HCT116 (cell line): Measurements from ENCODE around the gene NFIC. TPM values are rescaled to one million over a fixed set of nuclear protein-coding genes. Genes with fewer than 3 reads are reported as not detected.

ENCODE experiments used
- ATAC-seq: fragments of 200-7000 bp; cut with Tn5 transposase; 2 replicates; pipeline ENCODE4 v1.9.1; 2020; ENCODE audit warnings: mild to moderate bottlenecking, moderate library complexity
- BruUV-seq: library from RNA; stranded (reverse); fragments of 400-500 nt; replicated peaks from 2 replicates; lab custom pipeline; 2021; lab: Mats Ljungman, UMichigan
- CTCF ChIA-PET: fragments of 300-600 bp; sonication (Branson Sonifier 250); formaldehyde crosslinking; loops from one replicate; lab custom pipeline; 2021; ENCODE audit warnings: antibody characterized with exemption; lab: Charles Lee
- POLR2A ChIA-PET: fragments of 300-600, 350-600 bp; sonication (Branson Sonifier 250); formaldehyde crosslinking; loops from one replicate; lab custom pipeline; 2021; ENCODE audit warnings: antibody characterized with exemption; lab: Charles Lee
- RAD21 ChIA-PET, 2 experiments: fragments of 300-600 bp; sonication (Branson Sonifier 250); formaldehyde crosslinking; loops; one replicate each; lab custom pipeline; 2023; ENCODE audit warnings: low total read pairs in 2 of 2; ENCODE audit not compliant: uncharacterized antibody in 2 of 2, unreplicated experiment in 2 of 2, low non-redundant PET in 1 of 2; lab: Charles Lee
- DNase-seq: peaks from one replicate; pipeline ENCODE4 v3.0.0-alpha.2; 2010; ENCODE audit warnings: low read depth, low spot score
- H2AFZ ChIP-seq: fragments of 200-600 bp; shearing (Covaris generic), sonication (generic); 2 replicates; pipeline ENCODE4 v1.6.1; 2017; ENCODE audit warnings: low read depth, mixed run types, mixed read lengths, antibody characterized with exemption, low read length; ENCODE audit not compliant: poor library complexity, severe bottlenecking
- H3K27ac ChIP-seq: 2 replicates; pipeline ENCODE4 v1.5.1; 2012; ENCODE audit warnings: low read depth, low read length
- H3K27me3 ChIP-seq: fragments of 200-600 bp; sonication (generic); 2 replicates; pipeline ENCODE4 v1.6.1; 2016; ENCODE audit warnings: mixed run types, low read length, mixed read lengths; ENCODE audit not compliant: insufficient read depth
- H3K36me3 ChIP-seq, 2 experiments: fragments of 200-500 bp in 1 of 2; fragments of 200-600 bp in 1 of 2; sonication (Bioruptor generic) in 1 of 2; sonication (generic) in 1 of 2; 2 replicates each; pipeline versions ENCODE4 v1.5.1 to v1.6.1; 2014 to 2016; ENCODE audit warnings: low read length in 2 of 2, inconsistent platforms in 1 of 2, mixed read lengths in 1 of 2, mixed run types in 1 of 2; ENCODE audit not compliant: insufficient read depth in 2 of 2, control insufficient read depth in 1 of 2
- H3K4me1 ChIP-seq, 2 experiments: fragments of 200-600 bp in 1 of 2; sonication (generic) in 1 of 2; 2 replicates each; pipeline versions ENCODE4 v1.5.1 to v1.6.1; 2012 to 2017; ENCODE audit warnings: low read length in 2 of 2, inconsistent platforms in 1 of 2, mild to moderate bottlenecking in 1 of 2, mixed read lengths in 1 of 2, mixed run types in 1 of 2, moderate library complexity in 1 of 2; ENCODE audit not compliant: insufficient read depth in 2 of 2, control insufficient read depth in 1 of 2
- H3K4me2 ChIP-seq: fragments of 200-600 bp; sonication (generic); 2 replicates; pipeline ENCODE4 v1.6.1; 2017; ENCODE audit warnings: mixed run types, low read length, mixed read lengths
- H3K4me3 ChIP-seq, 2 experiments: fragments of 200-600 bp in 1 of 2; sonication (generic) in 1 of 2; replicated peaks in 1 of 2; 2 replicates each; pipeline ENCODE4 v1.5.1; 2011 to 2016; ENCODE audit warnings: low read length in 2 of 2, control low read depth in 1 of 2, low read depth in 1 of 2, mild to moderate bottlenecking in 1 of 2, mixed read lengths in 1 of 2, mixed run types in 1 of 2
- H3K79me2 ChIP-seq: fragments of 200-600 bp; sonication (generic); 2 replicates; pipeline ENCODE4 v1.6.1; 2017; ENCODE audit warnings: mild to moderate bottlenecking, mixed run types, low read length, moderate library complexity, mixed read lengths; ENCODE audit not compliant: insufficient read depth
- H3K9ac ChIP-seq: fragments of 200-600 bp; sonication (generic); 2 replicates; pipeline ENCODE4 v1.6.1; 2016; ENCODE audit warnings: low read length, mixed read lengths
- H3K9me2 ChIP-seq: fragments of 200-600 bp; sonication (generic), shearing (Covaris generic); 2 replicates; pipeline ENCODE4 v1.6.1; 2017; ENCODE audit warnings: mixed run types, mild to moderate bottlenecking, moderate library complexity; ENCODE audit not compliant: insufficient read depth
- H3K9me3 ChIP-seq, 2 experiments: fragments of 200-500 bp in 1 of 2; fragments of 200-600 bp in 1 of 2; sonication (Bioruptor generic) in 1 of 2; sonication (generic) in 1 of 2; 2 replicates each; pipeline ENCODE4 v1.6.1; 2014 to 2017; ENCODE audit warnings: low read length in 2 of 2, mixed read lengths in 2 of 2, inconsistent platforms in 1 of 2, low read depth in 1 of 2, mild to moderate bottlenecking in 1 of 2, mixed run types in 1 of 2, moderate library complexity in 1 of 2; ENCODE audit not compliant: control insufficient read depth in 1 of 2, insufficient read depth in 1 of 2
- H4K20me1 ChIP-seq: fragments of 200-600 bp; sonication (generic), shearing (Covaris generic); 2 replicates; pipeline ENCODE4 v1.6.1; 2017; ENCODE audit warnings: mixed run types, mild to moderate bottlenecking, moderate library complexity; ENCODE audit not compliant: insufficient read depth
- CBX3 ChIP-seq: IDR thresholded peaks from 2 replicates; pipeline ENCODE4 v1.6.1; 2012; ENCODE audit warnings: low read depth
- CEBPB ChIP-seq: IDR thresholded peaks from 2 replicates; pipeline ENCODE4 v1.6.1; 2012; ENCODE audit warnings: low read depth
- CTCF ChIP-seq, 3 experiments: fragments of 200-600 bp in 1 of 3; sonication (generic) in 1 of 3; IDR thresholded peaks in 2 of 3; conservative IDR thresholded peaks in 1 of 3; 2 replicates each; pipeline ENCODE4 v1.5.1; 2012 to 2017; ENCODE audit warnings: low read depth in 2 of 3, low read length in 2 of 3, antibody characterized with exemption in 1 of 3, borderline replicate concordance in 1 of 3, control low read depth in 1 of 3, mild to moderate bottlenecking in 1 of 3, mixed read lengths in 1 of 3, mixed run types in 1 of 3, moderate library complexity in 1 of 3; ENCODE audit not compliant: insufficient read depth in 1 of 3
- EZH2phosphoT487 ChIP-seq: fragments of 200-600 bp; IDR thresholded peaks from 2 replicates; pipeline ENCODE4 v1.6.1; 2018; ENCODE audit warnings: antibody characterized with exemption, borderline replicate concordance
- FOSL1 ChIP-seq: IDR thresholded peaks from 2 replicates; pipeline ENCODE4 v1.6.1; 2012; ENCODE audit warnings: low read depth
- JUND ChIP-seq: IDR thresholded peaks from 2 replicates; pipeline ENCODE4 v1.6.1; 2012
- MAX ChIP-seq: IDR thresholded peaks from 2 replicates; pipeline ENCODE4 v1.6.1; 2012
- SP1 ChIP-seq: IDR thresholded peaks from 2 replicates; pipeline ENCODE4 v1.6.1; 2012; ENCODE audit warnings: low read depth
- intact Hi-C: fragments of 100-400 bp; cut with micrococcal nuclease; formaldehyde crosslinking; loops from 2 replicates; pipeline ENCODE4 v1.10.0; 2022
- total RNA-seq: library from RNA; stranded (reverse); gene quantifications from one replicate; pipeline ENCODE4 v1.2.1, GENCODE V29; 2021; ENCODE audit not compliant: unreplicated experiment
- TF ChIP-seq, protein P1 (sequence below): IDR thresholded peaks from 2 replicates; pipeline ENCODE4 v1.6.1; 2012; ENCODE audit warnings: low read depth

NFIC gene
- total RNA-seq, 1 experiment from 2014 or later = 116 TPM

- H3K9me2 ChIP-seq = no peaks in the 10 kb centered on the region
- ATAC-seq = no peak
- H3K27ac ChIP-seq = no peak overlapping the region
- H3K79me2 ChIP-seq = peaks cover 95% of the 10 kb centered on the region
- H2AFZ ChIP-seq = no peak overlapping the region
- TF ChIP-seq CTCF (IDR thresholded peaks at IDR 0.05 in 2 of 3, conservative IDR thresholded peaks at IDR 0.05 in 1 of 3; ENCODE audit: borderline replicate concordance in 1 of 3, insufficient read depth in 1 of 3, low read depth in 2 of 3, low read length in 2 of 3) (no peak), CEBPB (no peak), CBX3 (no peak), MAX (no peak), SP1 (no peak), JUND (no peak), FOSL1 (no peak), EZH2phosphoT487 (no peak)
- TF ChIP-seq, protein P1, sequence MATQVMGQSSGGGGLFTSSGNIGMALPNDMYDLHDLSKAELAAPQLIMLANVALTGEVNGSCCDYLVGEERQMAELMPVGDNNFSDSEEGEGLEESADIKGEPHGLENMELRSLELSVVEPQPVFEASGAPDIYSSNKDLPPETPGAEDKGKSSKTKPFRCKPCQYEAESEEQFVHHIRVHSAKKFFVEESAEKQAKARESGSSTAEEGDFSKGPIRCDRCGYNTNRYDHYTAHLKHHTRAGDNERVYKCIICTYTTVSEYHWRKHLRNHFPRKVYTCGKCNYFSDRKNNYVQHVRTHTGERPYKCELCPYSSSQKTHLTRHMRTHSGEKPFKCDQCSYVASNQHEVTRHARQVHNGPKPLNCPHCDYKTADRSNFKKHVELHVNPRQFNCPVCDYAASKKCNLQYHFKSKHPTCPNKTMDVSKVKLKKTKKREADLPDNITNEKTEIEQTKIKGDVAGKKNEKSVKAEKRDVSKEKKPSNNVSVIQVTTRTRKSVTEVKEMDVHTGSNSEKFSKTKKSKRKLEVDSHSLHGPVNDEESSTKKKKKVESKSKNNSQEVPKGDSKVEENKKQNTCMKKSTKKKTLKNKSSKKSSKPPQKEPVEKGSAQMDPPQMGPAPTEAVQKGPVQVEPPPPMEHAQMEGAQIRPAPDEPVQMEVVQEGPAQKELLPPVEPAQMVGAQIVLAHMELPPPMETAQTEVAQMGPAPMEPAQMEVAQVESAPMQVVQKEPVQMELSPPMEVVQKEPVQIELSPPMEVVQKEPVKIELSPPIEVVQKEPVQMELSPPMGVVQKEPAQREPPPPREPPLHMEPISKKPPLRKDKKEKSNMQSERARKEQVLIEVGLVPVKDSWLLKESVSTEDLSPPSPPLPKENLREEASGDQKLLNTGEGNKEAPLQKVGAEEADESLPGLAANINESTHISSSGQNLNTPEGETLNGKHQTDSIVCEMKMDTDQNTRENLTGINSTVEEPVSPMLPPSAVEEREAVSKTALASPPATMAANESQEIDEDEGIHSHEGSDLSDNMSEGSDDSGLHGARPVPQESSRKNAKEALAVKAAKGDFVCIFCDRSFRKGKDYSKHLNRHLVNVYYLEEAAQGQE = no peak
- TF ChIP-seq, all 23 proteins: peak for 0
- no peak for DNase-seq
- Histone ChIP-seq H3K36me3 (peaks cover 0 to 10% of the 10 kb centered on the region in 2 experiments; a peak in 1 of 4 replicates), H3K9ac (no peak overlapping the region), H4K20me1 (peaks cover 7% of the 10 kb centered on the region; the same call in 1 of the 2 replicates), H3K4me1 (peaks cover 17 to 31% of the 10 kb centered on the region in 2 experiments), H3K9me3 (no peaks in the 10 kb centered on the region), H3K4me3 (no peak overlapping the region), H3K27me3 (no peaks in the 10 kb centered on the region), H3K4me2 (no peak overlapping the region)
- no TSS peak for BruUV-seq
- ChIA-PET CTCF (no interaction called here), RAD21 (no interaction called here), POLR2A (no interaction called here)
- intact Hi-C loops = no loop called here
These were observed 34.8 kb downstream of the NFIC start for GRCh38 chr19:3401004-3401768.
